SU-DHL-6 (cell line): ENCODE measurements around the gene COL27A1.

Experiments used
- CTCF ChIP-seq: fragments of 200-600 bp; sonication (generic); IDR thresholded peaks from one replicate; pipeline ENCODE4 v1.5.1; 2017; ENCODE audit warnings: antibody characterized with exemption, mild to moderate bottlenecking, low read length, moderate library complexity; ENCODE audit not compliant: insufficient read depth, poor library complexity, severe bottlenecking
- EZH2phosphoT487 ChIP-seq: fragments of 200-600 bp; sonication (generic), shearing (Covaris generic); conservative IDR thresholded peaks from 2 replicates; pipeline ENCODE4 v1.6.1; 2018; ENCODE audit warnings: mild to moderate bottlenecking, antibody characterized with exemption, low read length, moderate library complexity, mixed read lengths

GRCh38 chr9:114247491-114247890 is 92.2 kb downstream of the COL27A1 start:
- TF ChIP-seq CTCF (no peak), EZH2phosphoT487 (no peak)
